Neural progenitor cell (in vitro differentiated cells): ENCODE data around the gene GAB3.

ENCODE experiments used
- CTCF ChIP-seq: fragments of 200-600 bp; sonication (generic); IDR thresholded peaks from 2 replicates; pipeline ENCODE4 v1.5.1; 2017; ENCODE audit warnings: antibody characterized with exemption, mild to moderate bottlenecking
- EZH2phosphoT487 ChIP-seq: fragments of 200-600 bp; sonication (generic); IDR thresholded peaks from 2 replicates; pipeline ENCODE4 v1.6.1; 2017; ENCODE audit warnings: antibody characterized with exemption

GRCh38 chrX:154719132-154719675 is 31.7 kb downstream of the GAB3 start:
- no peak for TF ChIP-seq CTCF
- TF ChIP-seq EZH2phosphoT487, result no peak
